Cardiac muscle cell (in vitro differentiated cells and primary cell): ENCODE results near the gene OR2M4. TPM values are rescaled to one million over a fixed set of nuclear protein-coding genes. Genes with fewer than 3 reads are reported as not detected.
"Not testable (repeated sequence)": the region's sequence is repeated elsewhere in the genome, so short reads cannot be mapped to it uniquely, and the experiment has no call there.

Experiments
- DNase-seq, 2 donors: peaks; one replicate each; pipeline versions ENCODE4 v3.0.0 to v3.0.0-alpha.2; 2010 to 2017; ENCODE audit warnings: low read depth in 1 of 2, low spot score in 1 of 2
- H3K27ac ChIP-seq: fragments of 200-600 bp; sonication (generic); 2 replicates; pipeline ENCODE4 v1.5.1; 2016
- H3K27me3 ChIP-seq: fragments of 200-600 bp; sonication (generic); 2 replicates; pipeline ENCODE4 v1.6.0; 2016; ENCODE audit warnings: control low read depth
- H3K36me3 ChIP-seq: fragments of 200-600 bp; sonication (generic); 2 replicates; pipeline ENCODE4 v1.5.1; 2016; ENCODE audit warnings: control low read depth
- H3K4me1 ChIP-seq: fragments of 200-600 bp; sonication (generic); 2 replicates; pipeline ENCODE4 v1.8.1; 2017; ENCODE audit warnings: low read depth, mild to moderate bottlenecking, mixed run types
- H3K4me3 ChIP-seq: fragments of 200-600 bp; sonication (generic); 2 replicates; pipeline ENCODE4 v1.5.1; 2016; ENCODE audit warnings: mild to moderate bottlenecking
- H3K9me3 ChIP-seq: fragments of 200-600 bp; sonication (generic); 2 replicates; pipeline ENCODE4 v1.5.1; 2017; ENCODE audit warnings: low read depth, mild to moderate bottlenecking, control low read depth
- polyA plus RNA-seq: library from polyadenylated mRNA; unstranded; fragments of >200 nt; fragmentation: Nextera tagmentation; extraction: Ambion mirVana; gene quantifications from 2 replicates; pipeline ENCODE4 v1.2.1, GENCODE V29; 2016
- total RNA-seq: library from RNA; depleted of rRNA; stranded (reverse); fragments of >200 nt; gene quantifications from 2 replicates; pipeline ENCODE4 v1.2.3, GENCODE V29; 2016
- TF ChIP-seq, protein P1 (sequence below): IDR thresholded peaks from 2 replicates; pipeline ENCODE4 v1.5.1; 2012; ENCODE audit warnings: low read depth, mild to moderate bottlenecking, low read length

Gene OR2M4
- total and polyA plus RNA-seq, 2 experiments from 2014 or later = not detected

- H3K27ac ChIP-seq = no peak overlapping the region
- no peaks in the 10 kb centered on the region for H3K27me3 ChIP-seq
- TF ChIP-seq, protein P1, sequence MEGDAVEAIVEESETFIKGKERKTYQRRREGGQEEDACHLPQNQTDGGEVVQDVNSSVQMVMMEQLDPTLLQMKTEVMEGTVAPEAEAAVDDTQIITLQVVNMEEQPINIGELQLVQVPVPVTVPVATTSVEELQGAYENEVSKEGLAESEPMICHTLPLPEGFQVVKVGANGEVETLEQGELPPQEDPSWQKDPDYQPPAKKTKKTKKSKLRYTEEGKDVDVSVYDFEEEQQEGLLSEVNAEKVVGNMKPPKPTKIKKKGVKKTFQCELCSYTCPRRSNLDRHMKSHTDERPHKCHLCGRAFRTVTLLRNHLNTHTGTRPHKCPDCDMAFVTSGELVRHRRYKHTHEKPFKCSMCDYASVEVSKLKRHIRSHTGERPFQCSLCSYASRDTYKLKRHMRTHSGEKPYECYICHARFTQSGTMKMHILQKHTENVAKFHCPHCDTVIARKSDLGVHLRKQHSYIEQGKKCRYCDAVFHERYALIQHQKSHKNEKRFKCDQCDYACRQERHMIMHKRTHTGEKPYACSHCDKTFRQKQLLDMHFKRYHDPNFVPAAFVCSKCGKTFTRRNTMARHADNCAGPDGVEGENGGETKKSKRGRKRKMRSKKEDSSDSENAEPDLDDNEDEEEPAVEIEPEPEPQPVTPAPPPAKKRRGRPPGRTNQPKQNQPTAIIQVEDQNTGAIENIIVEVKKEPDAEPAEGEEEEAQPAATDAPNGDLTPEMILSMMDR = no peak
- H3K9me3 ChIP-seq = peaks cover 5% of the 10 kb centered on the region
- H3K4me1 ChIP-seq = no peaks in the 10 kb centered on the region
- H3K36me3 ChIP-seq = no peaks in the 10 kb centered on the region
- DNase-seq = no peak
- no peak overlapping the region for H3K4me3 ChIP-seq
Observed at GRCh38 chr1:248268178-248268577, 37.0 kb downstream of the OR2M4 start.

- not testable (repeated sequence) for H3K36me3 ChIP-seq, H3K4me3 ChIP-seq, H3K9me3 ChIP-seq, H3K27me3 ChIP-seq, DNase-seq, H3K4me1 ChIP-seq, H3K27ac ChIP-seq
Observed at GRCh38 chr1:248273225-248273624, 42.0 kb downstream of the OR2M4 start.

GRCh38 chr1:248277876-248278275 is 46.7 kb downstream of the OR2M4 start, which contains the start of gene OR2T33:
OR2T33 (minus strand) TSS chr1:248277976; CDS start chr1:248273814, 4,162 bp downstream.
- Histone ChIP-seq H3K4me3 (no peak within 1 kb of the TSS), H3K36me3 (no peaks in the 10 kb centered on the region), H3K27me3 (no peaks in the 10 kb centered on the region), H3K4me1 (no peaks in the 10 kb centered on the region), H3K9me3 (peaks cover 3% of the 10 kb centered on the region), H3K27ac (no peak within 1 kb of the TSS)
- no peak for DNase-seq
- TF ChIP-seq, protein P1 = no peak

GRCh38 chr1:248288391-248288790 is 57.2 kb downstream of the OR2M4 start:
- Histone ChIP-seq H3K36me3 (no peaks in the 10 kb centered on the region), H3K9me3 (no peaks in the 10 kb centered on the region), H3K4me1 (no peaks in the 10 kb centered on the region), H3K4me3 (no peak overlapping the region), H3K27me3 (no peaks in the 10 kb centered on the region), H3K27ac (no peak overlapping the region)
- TF ChIP-seq, protein P1 = no peak
- no peak for DNase-seq

Other genes with a start within 250 kb of the OR2M4 start
- 0.18 TPM in 1 of 2 replicates, not detected in the other for gene OR2L5, start 217.8 kb upstream of the OR2M4 start, total RNA-seq
- not detected in 2 replicates for gene OR2L5, start 217.8 kb upstream of the OR2M4 start, polyA plus RNA-seq
- not detected in 2 replicates for gene OR2L2, start 201.3 kb upstream of the OR2M4 start, total RNA-seq
- gene OR2L2, start 201.3 kb upstream of the OR2M4 start, polyA plus RNA-seq = 0.57 TPM in 1 of 2 replicates, not detected in the other
- 0.07 TPM in 1 of 2 replicates, not detected in the other for gene OR2L3, start 184.6 kb upstream of the OR2M4 start, total RNA-seq
- gene OR2L3, start 184.6 kb upstream of the OR2M4 start, polyA plus RNA-seq = not detected in 2 replicates
- not detected in 2 replicates for gene OR2L13, start 136.2 kb upstream of the OR2M4 start, total RNA-seq
- gene OR2L13, start 136.2 kb upstream of the OR2M4 start, polyA plus RNA-seq = 0.88 TPM in 1 of 2 replicates, not detected in the other
- not detected in 2 replicates for gene OR2M5, start 86.3 kb upstream of the OR2M4 start, total RNA-seq
- gene OR2M5, start 86.3 kb upstream of the OR2M4 start, polyA plus RNA-seq = not detected in 2 replicates
- gene OR2M2, start 56.6 kb upstream of the OR2M4 start, total RNA-seq = not detected in 2 replicates
- gene OR2M2, start 56.6 kb upstream of the OR2M4 start, polyA plus RNA-seq = not detected in 2 replicates
- not detected in 2 replicates for gene OR2M3, start 34.2 kb upstream of the OR2M4 start, total RNA-seq
- not detected in 2 replicates for gene OR2M3, start 34.2 kb upstream of the OR2M4 start, polyA plus RNA-seq
- 0.15 TPM in 1 of 2 replicates, not detected in the other for gene OR2T33, start 46.6 kb downstream of the OR2M4 start, total RNA-seq
- 0.17 TPM in 1 of 2 replicates, not detected in the other for gene OR2T33, start 46.6 kb downstream of the OR2M4 start, polyA plus RNA-seq
- not detected in 2 replicates for gene OR2T12, start 72.0 kb downstream of the OR2M4 start, total RNA-seq
- gene OR2T12, start 72.0 kb downstream of the OR2M4 start, polyA plus RNA-seq = not detected in 2 replicates
- not detected in 2 replicates for gene OR2M7, start 93.2 kb downstream of the OR2M4 start, total RNA-seq
- not detected in 2 replicates for gene OR2M7, start 93.2 kb downstream of the OR2M4 start, polyA plus RNA-seq
- gene OR14C36, start 117.4 kb downstream of the OR2M4 start, total RNA-seq = not detected in 2 replicates
- gene OR14C36, start 117.4 kb downstream of the OR2M4 start, polyA plus RNA-seq = not detected in 2 replicates
- not detected in 2 replicates for gene OR2T4, start 130.2 kb downstream of the OR2M4 start, total RNA-seq
- not detected in 2 replicates for gene OR2T4, start 130.2 kb downstream of the OR2M4 start, polyA plus RNA-seq
- gene OR2T6, start 144.3 kb downstream of the OR2M4 start, total RNA-seq = not detected in 2 replicates
- gene OR2T6, start 144.3 kb downstream of the OR2M4 start, polyA plus RNA-seq = not detected in 2 replicates
- gene OR2T1, start 171.6 kb downstream of the OR2M4 start, total RNA-seq = not detected in 2 replicates
- not detected in 2 replicates for gene OR2T1, start 171.6 kb downstream of the OR2M4 start, polyA plus RNA-seq
- gene OR2T2, start 214.2 kb downstream of the OR2M4 start, total RNA-seq = not detected in 2 replicates
- gene OR2T2, start 214.2 kb downstream of the OR2M4 start, polyA plus RNA-seq = not detected in 2 replicates
- not detected in 2 replicates for gene OR2T3, start 241.9 kb downstream of the OR2M4 start, total RNA-seq
- gene OR2T3, start 241.9 kb downstream of the OR2M4 start, polyA plus RNA-seq = not detected in 2 replicates